ENCODE measurements around the gene PRKN.
"Not testable (repeated sequence)": the region's sequence is repeated elsewhere in the genome, so short reads cannot be mapped to it uniquely, and the experiment has no call there.

The PRKN gene

DNA sequence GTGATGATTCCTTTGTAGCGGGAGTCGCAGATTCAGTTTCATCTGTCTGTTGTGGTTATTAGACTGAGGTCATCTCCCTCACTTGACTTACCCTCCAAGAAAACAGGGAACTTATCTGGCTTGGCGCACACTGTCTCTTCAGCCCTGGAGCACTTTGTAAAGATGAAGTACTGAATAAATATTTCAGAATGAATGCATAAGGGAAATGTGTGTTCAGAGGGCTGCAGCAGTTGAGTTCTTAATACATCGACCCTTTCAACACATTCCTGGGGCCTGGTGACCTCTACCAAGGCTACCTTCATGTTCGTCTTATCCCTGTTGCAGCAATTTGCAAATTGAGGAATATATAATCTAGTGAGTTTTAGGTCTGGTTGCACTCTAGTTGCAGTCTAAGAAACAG, 801.2 kb downstream of the PRKN start:
- DNase-seq = no peak

DNA sequence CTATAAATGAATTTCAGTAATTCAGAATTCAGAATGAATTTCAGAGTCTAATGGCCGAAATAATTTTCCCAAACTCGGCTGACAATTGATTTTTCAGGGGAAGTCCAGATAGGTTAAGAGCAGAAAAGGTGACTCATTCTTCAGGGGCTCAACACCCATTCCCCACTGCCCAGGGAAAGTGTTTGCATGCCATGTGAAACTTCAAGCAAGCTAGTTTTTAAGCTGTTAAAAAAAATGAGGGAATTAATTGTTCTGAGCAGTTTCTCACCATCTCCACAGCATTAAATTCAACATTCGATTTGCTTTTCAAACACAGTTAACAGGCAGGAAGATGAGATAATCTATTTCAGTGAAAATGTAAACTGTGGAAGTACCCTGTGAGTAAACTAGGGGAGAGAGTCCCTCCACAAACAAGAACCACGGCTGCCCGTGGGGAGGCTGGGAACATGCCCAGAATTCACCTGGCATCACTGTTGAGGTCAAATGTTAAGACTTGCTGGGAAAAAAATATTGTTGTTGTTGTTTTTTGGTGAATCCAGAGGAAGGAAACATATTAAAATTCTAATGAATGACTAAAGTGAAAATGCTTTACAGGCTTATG, 803.0 kb downstream of the PRKN start:
- no peak for DNase-seq

DNA sequence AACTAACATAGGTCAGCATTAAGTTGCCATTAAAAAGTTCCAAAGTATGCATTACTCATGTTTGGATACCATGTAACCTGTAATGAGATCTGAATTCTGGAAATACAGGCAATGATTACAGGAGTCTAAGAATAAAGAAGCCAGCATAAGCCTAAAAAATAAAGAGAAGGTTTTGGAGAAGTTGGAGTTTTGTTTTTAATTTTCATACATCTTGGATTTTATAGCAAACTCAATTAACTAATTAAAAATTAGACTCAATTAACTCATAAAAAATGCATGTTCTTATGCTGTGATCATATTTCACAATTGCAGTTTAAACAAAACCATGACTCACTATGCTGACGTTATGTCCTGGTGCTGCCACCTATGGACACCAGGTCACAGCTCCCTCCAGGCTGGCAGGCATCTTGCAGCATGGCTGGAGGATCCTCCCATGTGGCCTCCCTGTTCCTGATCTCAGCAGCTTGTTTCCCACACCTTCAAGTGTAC, 804.9 kb downstream of the PRKN start:
- DNase-seq = no peak

DNA sequence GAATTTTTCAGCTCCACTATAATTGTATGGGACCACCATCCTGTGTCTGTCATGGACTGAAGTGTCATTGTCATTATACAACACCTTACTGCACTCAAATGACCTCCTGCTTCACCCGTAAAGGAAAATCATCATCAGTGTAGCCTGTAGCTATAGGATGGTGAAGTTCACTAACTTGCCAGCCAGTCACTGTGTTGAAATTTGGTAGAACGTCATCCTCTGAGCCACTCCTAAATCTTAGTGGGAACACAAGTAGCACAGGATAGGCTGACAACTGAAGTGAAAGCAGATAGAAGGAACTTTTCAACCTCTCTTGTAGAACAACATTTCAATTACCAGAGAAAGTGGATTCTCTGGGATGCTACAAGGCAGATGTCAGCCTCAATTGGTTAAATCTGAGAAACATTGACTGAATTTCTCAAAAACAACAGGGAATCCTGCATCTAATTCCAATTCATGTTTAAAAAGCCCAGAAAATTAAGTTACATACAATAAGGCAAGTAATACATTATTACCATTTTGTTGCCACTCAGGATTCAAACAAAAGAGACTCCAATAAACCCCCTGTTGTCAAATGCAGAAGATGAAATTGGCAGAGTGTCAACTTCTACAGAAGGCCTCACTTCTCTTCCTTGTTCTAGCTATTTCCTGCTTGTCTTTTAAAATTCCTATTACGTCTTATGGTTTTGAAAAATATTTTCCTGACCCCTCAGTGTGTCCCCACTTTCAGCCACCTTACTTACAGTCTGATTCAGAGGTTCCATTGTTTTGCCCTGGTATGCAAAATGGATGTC, 805.8 kb downstream of the PRKN start:
- no peak for DNase-seq

DNA sequence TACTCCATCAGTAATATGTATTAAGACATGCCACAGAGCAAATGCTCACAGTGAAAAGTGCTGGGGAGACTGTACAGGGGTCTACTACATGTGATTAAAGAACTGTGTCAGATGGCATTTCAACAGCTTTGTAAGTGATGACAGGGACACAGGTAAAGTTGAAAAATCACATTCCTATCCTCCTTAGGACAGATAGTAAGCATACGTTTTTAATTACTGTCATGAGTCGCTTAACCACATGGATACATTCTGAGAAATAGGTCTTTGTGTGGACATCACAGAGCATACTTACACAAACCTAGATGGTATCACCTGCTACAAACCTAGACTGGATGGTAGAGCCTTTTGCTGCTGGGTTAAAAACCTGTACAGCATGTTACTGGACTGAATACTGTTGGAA, 807.9 kb downstream of the PRKN start:
- DNase-seq = no peak

DNA sequence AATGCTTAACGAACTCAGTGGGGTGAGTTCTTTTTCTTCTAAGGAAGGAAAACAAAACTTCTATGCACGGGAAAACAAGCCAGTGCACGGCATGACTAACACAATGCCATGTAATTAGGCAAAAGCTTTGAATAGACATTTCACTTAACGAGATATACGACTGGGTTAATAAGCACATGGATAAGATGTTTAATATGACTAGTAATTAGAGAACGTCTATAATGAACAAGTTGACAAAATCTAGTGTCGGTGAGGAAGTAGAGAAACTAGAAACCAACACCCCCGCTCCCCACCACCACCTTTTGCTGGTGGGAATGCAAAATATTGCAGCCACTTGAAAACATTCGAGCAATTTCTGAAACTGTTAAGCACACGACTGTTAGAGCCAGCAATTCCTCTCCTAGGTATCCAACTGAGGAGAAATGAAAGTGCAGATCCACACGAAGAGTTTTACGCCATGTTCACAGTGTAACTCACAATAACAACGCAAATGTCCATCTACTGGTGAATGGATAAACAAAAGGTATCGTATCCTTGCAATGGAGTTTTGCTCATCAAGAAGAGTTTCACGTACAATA, 808.8 kb downstream of the PRKN start:
- DNase-seq = no peak

DNA sequence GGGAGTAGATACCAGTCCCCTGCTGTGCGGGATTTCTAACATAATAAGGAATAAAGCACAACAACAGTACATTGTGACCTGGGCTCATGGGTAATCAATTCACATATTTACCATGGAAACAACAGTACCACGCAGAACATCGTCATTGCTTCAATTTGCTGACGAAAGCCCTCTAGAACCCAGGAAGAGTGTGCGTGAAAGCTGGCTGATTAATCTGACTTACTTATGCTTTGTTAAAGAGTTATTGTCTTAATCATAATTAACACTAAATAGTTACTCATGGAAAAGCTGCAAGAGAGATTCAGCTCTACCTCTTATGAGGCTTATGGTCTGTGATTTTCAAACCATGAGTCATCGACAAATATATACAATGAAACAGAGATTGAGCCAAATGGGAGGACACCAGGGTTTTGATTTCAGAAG, 809.4 kb downstream of the PRKN start:
- DNase-seq = no peak

DNA sequence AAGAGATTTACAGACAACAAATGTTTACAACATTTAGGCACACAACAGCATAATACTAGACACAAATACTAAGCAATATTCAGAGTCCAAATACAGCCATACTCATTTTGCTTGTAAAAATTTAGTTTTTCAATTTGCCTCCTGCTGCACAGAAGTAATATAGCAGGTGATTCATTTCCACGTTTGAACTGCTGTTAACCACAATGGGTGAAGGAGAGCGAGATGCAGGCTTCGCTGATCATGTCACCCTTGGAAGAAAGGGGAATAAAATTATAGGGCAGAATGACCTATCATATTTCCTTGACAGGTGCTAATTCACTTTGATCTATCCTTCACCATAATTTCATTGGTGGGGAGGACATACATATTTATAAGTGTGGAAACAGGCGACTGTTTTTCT, 809.9 kb downstream of the PRKN start:
- DNase-seq = no peak

DNA sequence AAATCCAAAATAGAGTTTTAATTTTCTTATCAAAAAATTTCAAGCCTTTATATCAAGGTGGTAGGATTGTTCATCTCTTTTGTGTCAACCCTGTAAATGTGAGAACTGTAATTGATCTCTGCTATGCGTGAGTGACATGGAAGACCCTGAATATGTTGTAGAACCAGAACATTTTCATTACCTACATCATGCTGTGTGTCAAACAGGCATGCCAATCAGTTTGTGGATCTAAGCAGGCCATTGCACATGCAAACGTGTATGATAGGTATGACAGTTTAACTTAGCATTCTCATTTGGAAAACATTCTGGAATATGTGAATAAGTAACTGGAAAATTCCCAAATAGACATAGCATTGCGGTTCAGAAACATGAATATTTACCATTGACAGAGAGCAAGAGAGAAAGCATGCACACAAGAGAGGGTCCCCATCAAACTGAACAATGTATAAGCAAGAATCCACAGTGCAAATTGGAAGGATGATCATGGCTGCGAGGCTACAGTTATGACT, 812.1 kb downstream of the PRKN start:
- no peak for DNase-seq

DNA sequence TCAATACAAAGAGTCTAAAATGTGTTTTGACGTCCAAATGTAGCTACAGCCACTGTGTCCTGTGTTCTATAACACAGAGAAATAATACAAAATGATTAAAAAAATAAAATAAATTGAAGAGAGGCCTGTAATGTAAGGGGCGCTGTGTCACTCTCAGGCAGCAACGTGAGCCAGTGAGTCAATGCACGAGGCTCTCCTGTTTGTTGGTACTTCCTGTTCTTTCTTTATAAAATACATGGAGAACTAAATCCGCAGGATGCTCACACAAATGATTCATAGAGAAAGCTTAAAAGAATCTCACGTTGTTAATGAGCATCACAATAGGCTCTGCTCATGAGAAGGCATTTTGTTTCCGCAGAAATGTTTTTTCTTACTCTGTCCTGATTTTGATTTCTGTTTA, 818.7 kb downstream of the PRKN start:
- DNase-seq = no peak

DNA sequence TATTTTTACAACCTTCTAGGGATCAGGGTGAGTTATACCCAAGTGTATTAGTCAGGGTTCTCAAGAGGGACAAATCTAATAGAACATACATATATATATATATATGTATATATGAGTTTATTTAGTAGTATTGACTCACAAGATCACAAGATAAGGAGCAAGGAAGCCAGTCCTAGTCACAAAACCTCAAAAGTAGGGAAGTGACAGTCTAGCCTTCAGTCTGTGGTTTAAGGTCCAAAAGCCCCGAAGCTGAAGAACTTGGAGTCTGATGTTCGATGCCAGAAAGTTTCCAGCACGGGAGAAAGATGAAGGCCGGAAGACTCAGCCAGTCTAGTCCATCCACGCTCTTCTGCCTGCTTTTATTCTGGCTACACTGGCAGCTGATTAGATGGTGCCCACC, 821.0 kb downstream of the PRKN start:
- DNase-seq = no peak

DNA sequence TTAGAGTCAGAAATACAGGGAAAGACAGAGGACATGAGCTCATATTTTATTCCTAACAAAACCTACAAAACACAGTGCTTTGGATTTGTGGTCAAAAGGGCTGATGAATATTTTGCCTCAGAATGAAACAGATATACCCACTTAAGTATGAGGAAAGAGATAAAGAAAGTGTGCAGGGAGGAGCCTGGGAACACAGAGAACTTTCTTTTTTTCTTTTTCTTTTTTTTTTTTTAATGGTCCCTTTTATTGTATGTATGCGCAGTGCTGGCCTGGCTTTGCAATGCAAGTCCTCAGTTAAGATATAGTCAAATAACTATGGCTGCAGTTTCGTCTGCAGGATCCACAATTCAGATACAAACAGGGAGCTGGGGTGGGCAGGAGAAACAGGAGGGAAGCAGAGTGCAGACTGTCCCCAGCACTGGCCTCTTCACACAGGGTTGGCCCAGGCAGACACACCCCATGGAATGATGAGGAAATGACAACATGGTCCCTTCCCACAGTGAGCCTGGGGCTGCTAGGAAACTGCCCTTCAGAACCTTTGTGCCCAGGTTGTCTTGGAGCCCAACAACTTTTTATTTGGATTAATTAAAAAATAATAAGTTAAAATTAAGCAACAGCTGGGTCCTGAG, 823.9 kb downstream of the PRKN start:
- DNase-seq = no peak

DNA sequence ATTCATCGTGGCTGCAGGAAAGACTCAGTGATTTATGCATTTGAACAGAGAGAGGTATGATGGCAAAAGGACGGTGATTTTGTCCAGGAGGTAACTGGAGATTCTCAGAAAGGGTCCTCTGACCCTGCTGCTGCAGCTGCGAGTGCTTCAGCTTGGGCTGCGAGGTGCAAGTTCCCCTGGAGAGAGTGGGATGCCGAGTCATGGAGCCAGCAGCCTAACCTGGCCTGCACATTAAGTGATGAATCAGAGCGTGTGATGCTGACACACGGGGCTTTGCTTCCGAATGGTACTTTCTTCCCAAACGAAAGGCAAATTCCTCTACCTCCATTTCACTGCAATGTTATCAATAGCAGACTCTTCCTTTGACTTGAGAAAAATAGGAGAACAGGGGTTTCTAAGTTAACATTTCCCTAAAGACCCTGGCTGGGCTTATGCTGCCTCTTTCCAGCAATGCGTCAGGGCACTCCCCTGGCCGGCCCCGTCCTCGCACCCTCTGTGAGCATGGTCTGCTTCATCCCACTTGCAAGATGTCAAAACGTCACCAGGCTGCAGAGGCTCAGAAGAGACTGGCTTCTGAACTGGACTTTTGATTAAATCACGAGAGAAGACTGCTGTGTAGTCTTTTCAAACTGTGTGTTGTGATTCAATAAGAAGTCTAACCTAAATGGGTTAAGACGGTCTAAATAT, 825.7 kb downstream of the PRKN start:
- DNase-seq = no peak

DNA sequence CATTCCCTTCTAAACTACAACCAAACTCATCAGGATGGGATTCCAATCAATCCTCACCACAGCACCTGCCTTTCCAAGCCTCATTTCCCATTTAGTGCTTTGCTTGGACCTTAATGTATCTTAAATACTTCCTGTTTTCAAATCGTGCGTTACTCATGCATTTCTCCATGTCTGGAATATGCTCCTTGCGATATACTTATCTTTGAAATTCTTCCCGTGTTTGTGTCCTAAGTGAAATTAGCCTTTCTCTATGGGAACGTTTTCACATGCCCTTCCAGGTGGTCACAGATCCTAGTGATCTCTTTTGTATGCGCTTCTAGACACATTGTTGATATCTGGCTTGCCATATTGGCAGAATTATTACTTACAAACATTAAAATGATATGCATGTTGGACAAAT, 833.1 kb downstream of the PRKN start:
- no peak for DNase-seq

DNA sequence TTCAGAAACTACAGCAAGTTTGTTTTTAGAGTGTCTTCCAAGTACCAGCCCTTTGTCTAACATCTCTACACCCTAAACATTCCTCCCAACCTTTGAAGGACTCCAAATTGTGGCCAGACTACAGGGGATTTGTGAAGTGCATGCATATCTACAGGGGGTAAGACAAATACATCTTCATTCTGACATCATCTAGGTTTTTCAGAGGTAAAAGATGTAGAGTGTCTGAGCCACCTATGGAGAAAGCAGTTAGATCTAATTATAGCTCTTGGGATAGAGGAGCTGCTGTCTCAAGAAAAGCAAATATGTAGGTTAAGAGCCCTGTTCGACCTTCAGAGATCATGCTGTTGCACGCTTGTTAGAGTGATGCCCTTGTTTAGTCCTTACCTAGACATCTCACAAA, 836.0 kb downstream of the PRKN start:
- no peak for DNase-seq

DNA sequence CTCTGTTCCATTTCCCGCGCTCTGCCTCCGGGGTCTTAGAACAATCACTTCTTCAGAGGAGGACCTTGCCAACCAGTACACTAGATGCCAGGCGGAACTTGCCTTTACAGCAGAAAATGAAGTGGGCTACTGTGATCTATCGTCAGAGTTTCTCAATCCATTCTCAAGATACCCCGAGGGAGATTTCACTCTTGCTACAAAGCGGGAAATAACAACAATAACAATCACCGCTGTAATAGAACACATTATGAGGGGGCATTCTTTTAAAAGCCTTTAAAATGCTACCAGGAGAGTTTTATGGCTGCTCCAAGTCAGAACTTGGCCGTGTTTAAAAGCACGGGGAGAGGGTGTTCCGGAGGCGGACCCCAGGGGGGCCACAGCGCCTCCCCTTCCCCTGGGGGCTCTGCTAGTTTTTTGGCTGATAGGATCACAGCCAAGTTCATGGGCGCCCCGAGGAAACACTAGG, 836.7 kb downstream of the PRKN start:
- DNase-seq = no peak

DNA sequence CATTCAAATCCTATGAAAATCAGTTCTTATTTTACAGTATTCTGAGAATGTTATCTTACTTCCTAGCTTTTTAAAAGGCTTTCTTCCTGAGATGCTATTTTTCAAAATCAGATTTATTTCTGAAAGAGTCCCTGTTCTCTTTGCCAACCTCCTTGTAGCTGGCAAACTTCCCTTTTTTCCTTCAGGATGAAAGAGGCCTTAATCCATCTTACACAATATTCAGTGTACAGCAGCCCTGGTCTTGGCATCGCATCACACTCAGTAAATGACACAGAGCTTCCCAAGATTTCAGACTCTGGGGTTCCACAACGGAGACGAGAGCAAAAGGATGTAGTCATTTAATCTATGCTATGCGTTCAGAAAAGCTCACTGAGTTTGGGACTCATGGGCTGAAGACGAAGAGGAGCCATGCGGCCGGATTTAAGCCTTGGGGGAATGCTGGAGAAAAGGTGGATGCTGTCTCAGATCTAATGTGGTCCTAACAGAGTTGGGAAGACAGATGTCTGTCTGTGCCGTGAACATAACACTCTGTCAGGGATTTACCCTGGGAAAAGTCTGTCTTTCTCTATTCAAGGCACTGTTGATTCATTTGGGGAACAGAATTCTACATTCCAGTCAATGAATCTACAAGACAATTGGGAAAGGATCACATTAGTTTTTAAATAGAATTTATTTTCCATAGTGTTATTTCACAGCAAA, 837.3 kb downstream of the PRKN start:
- no peak for DNase-seq

DNA sequence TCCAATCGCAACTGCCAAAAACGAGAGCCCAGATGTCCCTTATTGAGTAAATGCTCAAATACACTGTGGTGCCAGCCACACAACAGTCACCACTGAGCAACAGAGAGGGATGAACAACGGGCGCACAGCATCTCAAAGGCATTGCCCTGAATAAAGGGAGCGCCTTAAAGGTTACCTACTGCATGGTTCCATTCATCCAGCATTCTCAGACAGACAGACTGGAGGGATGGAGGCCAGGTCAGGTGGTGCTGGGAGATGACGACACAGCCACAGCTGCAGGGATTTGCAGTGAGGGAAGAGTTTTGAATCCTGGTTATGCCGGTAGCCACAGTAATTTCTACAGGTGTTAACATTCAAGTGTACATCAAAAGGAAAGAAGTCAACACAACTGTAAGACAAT, 838.2 kb downstream of the PRKN start:
- DNase-seq = no peak

DNA sequence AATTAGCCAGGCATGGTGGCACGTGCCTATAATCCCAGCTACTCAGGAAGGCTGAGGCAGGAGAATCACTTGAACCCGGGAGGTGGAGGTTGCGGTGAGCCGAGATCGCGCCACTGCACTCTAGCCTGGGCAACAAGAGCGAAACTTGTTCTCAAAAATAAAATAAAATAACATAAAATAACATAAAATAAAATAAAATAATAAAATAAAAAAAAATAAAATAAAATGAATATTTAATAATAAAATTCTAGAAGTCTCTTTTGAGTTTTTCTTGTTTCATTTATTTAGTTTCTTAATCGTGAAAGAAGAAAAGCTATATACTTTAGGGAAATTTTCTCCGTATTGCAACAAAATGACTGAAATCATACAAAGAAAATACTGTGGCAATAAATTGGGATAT, 841.0 kb downstream of the PRKN start:
- DNase-seq = not testable (repeated sequence)

DNA sequence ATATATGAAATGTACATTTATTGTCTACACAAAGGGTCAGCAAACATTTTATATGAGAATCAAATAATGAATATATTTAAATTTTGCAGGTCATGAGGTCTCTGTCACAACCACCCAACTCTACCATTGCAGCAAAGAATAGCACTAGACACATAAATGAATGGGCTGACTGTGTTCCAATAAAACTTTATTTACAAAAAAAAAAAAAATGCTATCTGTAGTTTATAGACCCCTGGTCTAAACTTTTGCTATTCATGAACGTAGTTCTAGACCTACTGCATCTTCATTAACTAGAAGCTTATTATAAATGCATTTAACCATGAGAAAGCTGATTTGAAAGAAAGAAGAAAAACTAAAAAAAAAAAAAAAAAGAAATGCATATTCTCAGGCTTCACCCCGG, 842.8 kb downstream of the PRKN start:
- no peak for DNase-seq

DNA sequence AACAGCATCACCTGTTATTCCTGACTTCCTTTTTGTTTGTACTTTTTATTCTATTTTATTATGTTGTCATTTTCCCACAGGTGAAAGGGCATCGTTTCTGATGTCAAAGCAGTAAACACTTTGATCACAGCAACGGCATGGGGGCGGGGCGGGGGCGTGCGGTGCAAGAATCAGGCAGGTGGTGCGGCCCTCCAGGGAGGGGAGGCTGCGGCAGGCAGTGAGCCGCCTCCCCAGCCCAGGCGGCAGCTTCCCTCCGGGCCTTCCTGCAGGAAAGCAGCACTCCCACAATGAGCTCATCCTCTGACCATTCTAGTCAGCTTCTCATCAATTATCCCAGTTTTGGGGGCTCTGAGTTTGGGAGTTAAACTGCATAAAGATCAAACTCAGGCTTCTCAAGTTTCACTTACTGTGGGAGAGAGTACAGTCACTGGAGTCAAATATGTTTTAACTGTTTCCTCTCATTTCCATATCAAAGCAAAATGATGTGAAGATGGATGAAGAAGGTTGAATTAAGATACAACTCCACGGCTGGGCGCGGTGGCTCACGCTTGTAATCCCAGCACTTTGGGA, 845.3 kb downstream of the PRKN start:
- DNase-seq = no peak

DNA sequence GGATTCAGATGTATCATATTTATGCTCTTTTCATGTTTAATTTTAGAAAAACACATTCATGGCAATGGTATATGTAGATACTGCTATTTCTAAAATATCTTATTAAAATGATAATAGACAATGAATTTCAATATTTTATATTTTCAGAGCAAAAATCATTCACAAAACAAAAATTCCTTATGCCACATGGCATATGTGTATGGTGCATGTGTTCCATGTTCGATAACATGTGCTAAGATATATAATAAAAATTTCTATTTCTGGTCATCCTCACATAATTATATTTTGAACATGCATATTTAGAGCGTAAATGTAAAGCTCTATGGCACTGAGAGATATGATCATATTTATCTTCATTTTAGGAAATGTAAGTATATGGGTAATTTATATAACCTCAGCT, 847.5 kb downstream of the PRKN start:
- DNase-seq = no peak
